ENCODE data around the gene ST3GAL2. TPM values are rescaled to one million over a fixed set of nuclear protein-coding genes. Genes with fewer than 3 reads are reported as not detected.
"Not testable (repeated sequence)": the region's sequence is repeated elsewhere in the genome, so short reads cannot be mapped to it uniquely, and the experiment has no call there.

The ST3GAL2 gene
- total RNA-seq, 1 donor from 2014 or later, result 134 TPM

GRCh38 chr16:70341600-70341999 lies 97.3 kb downstream of the ST3GAL2 start:
- DNase-seq, result no peak
- H3K4me3 Mint-ChIP-seq (ENCODE audit: unreplicated experiment), result peak overlapping the region; percentile 12

GRCh38 chr16:70337814-70338213 lies 101.1 kb downstream of the ST3GAL2 start:
- no peak for DNase-seq
- Mint-ChIP-seq H3K9me3 (ENCODE audit: unreplicated experiment) (no peaks in the 10 kb centered on the region), H3K27ac (ENCODE audit: unreplicated experiment) (no peak overlapping the region), H3K27me3 (ENCODE audit: unreplicated experiment) (peaks cover 1% of the 10 kb centered on the region), H3K4me3 (ENCODE audit: unreplicated experiment) (no peak overlapping the region), H3K36me3 (ENCODE audit: unreplicated experiment) (peaks cover 5% of the 10 kb centered on the region), H3K4me1 (ENCODE audit: low read depth, unreplicated experiment) (peaks cover 5% of the 10 kb centered on the region)
- TF ChIP-seq, protein P1, sequence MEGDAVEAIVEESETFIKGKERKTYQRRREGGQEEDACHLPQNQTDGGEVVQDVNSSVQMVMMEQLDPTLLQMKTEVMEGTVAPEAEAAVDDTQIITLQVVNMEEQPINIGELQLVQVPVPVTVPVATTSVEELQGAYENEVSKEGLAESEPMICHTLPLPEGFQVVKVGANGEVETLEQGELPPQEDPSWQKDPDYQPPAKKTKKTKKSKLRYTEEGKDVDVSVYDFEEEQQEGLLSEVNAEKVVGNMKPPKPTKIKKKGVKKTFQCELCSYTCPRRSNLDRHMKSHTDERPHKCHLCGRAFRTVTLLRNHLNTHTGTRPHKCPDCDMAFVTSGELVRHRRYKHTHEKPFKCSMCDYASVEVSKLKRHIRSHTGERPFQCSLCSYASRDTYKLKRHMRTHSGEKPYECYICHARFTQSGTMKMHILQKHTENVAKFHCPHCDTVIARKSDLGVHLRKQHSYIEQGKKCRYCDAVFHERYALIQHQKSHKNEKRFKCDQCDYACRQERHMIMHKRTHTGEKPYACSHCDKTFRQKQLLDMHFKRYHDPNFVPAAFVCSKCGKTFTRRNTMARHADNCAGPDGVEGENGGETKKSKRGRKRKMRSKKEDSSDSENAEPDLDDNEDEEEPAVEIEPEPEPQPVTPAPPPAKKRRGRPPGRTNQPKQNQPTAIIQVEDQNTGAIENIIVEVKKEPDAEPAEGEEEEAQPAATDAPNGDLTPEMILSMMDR (IDR thresholded peaks at IDR 0.05; ENCODE audit: partially characterized antibody, unreplicated experiment), result no peak

More at GRCh38 chr16:70341600-70341999, 97.3 kb downstream of the ST3GAL2 start:
- TF ChIP-seq, protein P1 (IDR thresholded peaks at IDR 0.05; ENCODE audit: partially characterized antibody, unreplicated experiment), result no peak
- peak overlapping the region; percentile 49 for H3K27ac Mint-ChIP-seq (ENCODE audit: unreplicated experiment)
- H3K27me3 Mint-ChIP-seq (ENCODE audit: unreplicated experiment), result peaks cover 2% of the 10 kb centered on the region
- peaks cover 4% of the 10 kb centered on the region for H3K9me3 Mint-ChIP-seq (ENCODE audit: unreplicated experiment)
- no peaks in the 10 kb centered on the region for H3K36me3 Mint-ChIP-seq (ENCODE audit: unreplicated experiment)
- H3K4me1 Mint-ChIP-seq (ENCODE audit: low read depth, unreplicated experiment), result peaks cover 8% of the 10 kb centered on the region

- not testable (repeated sequence) for DNase-seq; H3K4me3 Mint-ChIP-seq (ENCODE audit: unreplicated experiment); H3K36me3 Mint-ChIP-seq (ENCODE audit: unreplicated experiment); H3K4me1 Mint-ChIP-seq (ENCODE audit: low read depth, unreplicated experiment); H3K27me3 Mint-ChIP-seq (ENCODE audit: unreplicated experiment); H3K9me3 Mint-ChIP-seq (ENCODE audit: unreplicated experiment)
- H3K27ac Mint-ChIP-seq (ENCODE audit: unreplicated experiment), result peak overlapping the region; percentile 74
Measured at GRCh38 chr16:70332728-70333127, 106.2 kb downstream of the ST3GAL2 start.

DNA sequence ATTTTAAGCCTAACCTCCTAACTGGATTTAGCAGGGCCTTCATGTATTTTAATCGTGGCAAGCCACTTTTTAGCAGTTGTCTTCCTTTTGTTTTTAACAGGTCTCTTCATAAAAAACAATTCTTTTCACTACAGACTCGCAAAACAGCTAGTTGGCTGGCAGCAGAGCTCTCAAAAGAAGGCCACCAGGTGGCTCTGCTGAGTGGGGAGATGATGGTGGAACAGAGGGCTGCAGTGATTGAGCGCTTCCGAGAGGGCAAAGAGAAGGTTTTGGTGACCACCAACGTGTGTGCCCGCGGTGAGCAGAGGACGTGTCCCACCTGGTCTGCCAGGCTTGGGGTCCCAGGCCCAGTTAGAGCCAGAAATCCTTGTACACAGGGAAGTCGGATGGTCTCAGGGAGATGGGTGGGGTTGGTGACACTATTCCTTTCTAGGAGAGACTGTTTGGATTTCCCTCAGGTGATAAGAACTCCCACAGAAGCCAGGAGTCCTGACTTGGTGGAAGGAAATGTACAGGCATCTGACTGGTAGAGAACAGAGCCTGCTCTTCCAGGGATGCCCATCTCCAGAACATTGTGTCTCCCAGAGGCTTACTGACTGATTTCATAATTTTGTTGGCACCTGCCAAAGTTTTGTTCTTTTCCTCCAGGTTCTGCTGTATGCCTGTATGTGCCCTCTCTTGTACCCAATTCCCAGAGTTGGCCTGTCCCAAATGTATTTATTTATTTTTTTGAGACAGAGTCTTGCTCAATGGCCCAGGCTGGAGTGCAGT lies 107.1 kb downstream of the ST3GAL2 start:
- Mint-ChIP-seq H3K27ac (ENCODE audit: unreplicated experiment) (no peak overlapping the region), H3K4me1 (ENCODE audit: low read depth, unreplicated experiment) (no peaks in the 10 kb centered on the region), H3K27me3 (ENCODE audit: unreplicated experiment) (peaks cover 4% of the 10 kb centered on the region), H3K36me3 (ENCODE audit: unreplicated experiment) (peaks cover 5% of the 10 kb centered on the region), H3K9me3 (ENCODE audit: unreplicated experiment) (no peaks in the 10 kb centered on the region), H3K4me3 (ENCODE audit: unreplicated experiment) (no peak overlapping the region)
- TF ChIP-seq, protein P1 (IDR thresholded peaks at IDR 0.05; ENCODE audit: partially characterized antibody, unreplicated experiment), result no peak
- peak; percentile 29 for DNase-seq

GRCh38 chr16:70331091-70331490 lies 107.8 kb downstream of the ST3GAL2 start:
- Mint-ChIP-seq H3K36me3 (ENCODE audit: unreplicated experiment) (peaks cover 5% of the 10 kb centered on the region), H3K4me1 (ENCODE audit: low read depth, unreplicated experiment) (no peaks in the 10 kb centered on the region), H3K27me3 (ENCODE audit: unreplicated experiment) (peaks cover 4% of the 10 kb centered on the region), H3K4me3 (ENCODE audit: unreplicated experiment) (no peak overlapping the region), H3K27ac (ENCODE audit: unreplicated experiment) (no peak overlapping the region), H3K9me3 (ENCODE audit: unreplicated experiment) (no peaks in the 10 kb centered on the region)
- TF ChIP-seq, protein P1 (IDR thresholded peaks at IDR 0.05; ENCODE audit: partially characterized antibody, unreplicated experiment), result no peak
- DNase-seq, result no peak

Other genes starting within 250 kb of the ST3GAL2 start
- gene EXOSC6, start 187.2 kb downstream of the ST3GAL2 start, total RNA-seq (ENCODE audit: unreplicated experiment), result 62.8 TPM
- gene AARS1, start 149.6 kb downstream of the ST3GAL2 start, total RNA-seq (ENCODE audit: unreplicated experiment), result 179 TPM
- gene DDX19B, start 139.9 kb downstream of the ST3GAL2 start, total RNA-seq (ENCODE audit: unreplicated experiment), result 50.4 TPM
- 33.0 TPM for gene DDX19A, start 92.2 kb downstream of the ST3GAL2 start, total RNA-seq (ENCODE audit: unreplicated experiment)
- 15.4 TPM for gene FCSK, start 15.5 kb upstream of the ST3GAL2 start, total RNA-seq (ENCODE audit: unreplicated experiment)
- 70.8 TPM for gene COG4, start 84.5 kb upstream of the ST3GAL2 start, total RNA-seq (ENCODE audit: unreplicated experiment)
- gene SF3B3, start 84.7 kb upstream of the ST3GAL2 start, total RNA-seq (ENCODE audit: unreplicated experiment), result 278 TPM
- 0.42 TPM for gene IL34, start 207.5 kb upstream of the ST3GAL2 start, total RNA-seq (ENCODE audit: unreplicated experiment)
- gene MTSS2, start 247.0 kb upstream of the ST3GAL2 start, total RNA-seq (ENCODE audit: unreplicated experiment), result 36.2 TPM

All from glutamatergic neuron (in vitro differentiated cells).